HEK293T (cell line): ENCODE data around the gene ZBTB38.

ENCODE experiments used
- FOXK2 ChIP-seq: fragments of 450-650 bp; IDR thresholded peaks from 2 replicates; pipeline ENCODE4 v1.6.1; 2016; ENCODE audit warnings: mild to moderate bottlenecking
- TARDBP ChIP-seq: fragments of 450-650 bp; IDR thresholded peaks from 2 replicates; pipeline ENCODE4 v1.6.1; 2016

- no peak for TF ChIP-seq TARDBP
- TF ChIP-seq FOXK2: no peak
Measured at GRCh38 chr3:141328286-141329166, 39.8 kb upstream of the ZBTB38 start.
